Left lung (tissue), 10 donors: ENCODE measurements around the gene HERC5. TPM values are rescaled to one million over a fixed set of nuclear protein-coding genes. Genes with fewer than 3 reads are reported as not detected.
"Not testable (repeated sequence)": the region's sequence is repeated elsewhere in the genome, so short reads cannot be mapped to it uniquely, and the experiment has no call there.

ENCODE experiments used
- ATAC-seq: fragments of 200-7000 bp; cut with Tn5 transposase; one replicate; pipeline ENCODE4 v1.9.1; 2020; ENCODE audit warnings: moderate library complexity
- DNase-seq, 4 donors: peaks; one replicate each; pipeline ENCODE4 v3.0.0-alpha.2; 2013 to 2020
- H3K27ac ChIP-seq, 2 donors: fragments of 200-600 bp; sonication (generic) in 1 of 2; one replicate each; pipeline versions ENCODE4 v1.5.0 to v1.8.0; 2020 to 2021
- H3K27me3 ChIP-seq, 2 donors: fragments of 200-600 bp; sonication (generic) in 1 of 2; one replicate each; pipeline versions ENCODE4 v1.5.0 to v1.8.0; 2020 to 2021
- H3K36me3 ChIP-seq, 2 donors: fragments of 200-600 bp; sonication (generic) in 1 of 2; one replicate each; pipeline versions ENCODE4 v1.5.0 to v1.8.0; 2020 to 2021
- H3K4me1 ChIP-seq, 2 donors: fragments of 200-600 bp; one replicate each; pipeline ENCODE4 v1.8.0; 2021
- H3K4me3 ChIP-seq, 2 donors: fragments of 200-600 bp; sonication (generic) in 1 of 2; one replicate each; pipeline versions ENCODE4 v1.5.0 to v1.8.0; 2020 to 2021; ENCODE audit warnings: mild to moderate bottlenecking in 1 of 2
- H3K9me3 ChIP-seq, 2 donors: fragments of 200-600 bp; sonication (generic) in 1 of 2; one replicate each; pipeline versions ENCODE4 v1.5.0 to v1.8.0; 2020 to 2021
- intact Hi-C, 2 donors: fragments of 100-400 bp; cut with DNase I; formaldehyde crosslinking; loops; one replicate each; pipeline versions ENCODE4 v1.11.2 to v1.14.2; 2022
- polyA plus RNA-seq, 6 donors: library from polyadenylated mRNA; unstranded; fragments of 120-200 nt; gene quantifications; one replicate each; pipeline ENCODE4 v1.2.1, GENCODE V29; 2013; ENCODE audit not compliant: insufficient read length in 6 of 6
- total RNA-seq, 2 donors: library from RNA; stranded (reverse); fragmentation: NEBNext Ultra II Directional; extraction: Animal tissue kit (Norgen Biotek cat#: 25700); gene quantifications; one replicate each; pipeline ENCODE4 v1.2.1, GENCODE V29; 2021
- TF ChIP-seq, protein P1 (sequence below), 2 donors: fragments of 200-600 bp; sonication (generic) in 1 of 2; IDR thresholded peaks; one replicate each; pipeline versions ENCODE4 v1.5.0 to v1.8.0; 2021; ENCODE audit warnings: antibody characterized with exemption in 2 of 2
- donor health status: DM: no; HTN: yes; CAD: no.
- donor health status: DM: no; HTN: no; CAD: no.

HERC5 gene
- total and polyA plus RNA-seq, 8 donors: 4.4 to 8.0 (median 5.6) TPM

DNA sequence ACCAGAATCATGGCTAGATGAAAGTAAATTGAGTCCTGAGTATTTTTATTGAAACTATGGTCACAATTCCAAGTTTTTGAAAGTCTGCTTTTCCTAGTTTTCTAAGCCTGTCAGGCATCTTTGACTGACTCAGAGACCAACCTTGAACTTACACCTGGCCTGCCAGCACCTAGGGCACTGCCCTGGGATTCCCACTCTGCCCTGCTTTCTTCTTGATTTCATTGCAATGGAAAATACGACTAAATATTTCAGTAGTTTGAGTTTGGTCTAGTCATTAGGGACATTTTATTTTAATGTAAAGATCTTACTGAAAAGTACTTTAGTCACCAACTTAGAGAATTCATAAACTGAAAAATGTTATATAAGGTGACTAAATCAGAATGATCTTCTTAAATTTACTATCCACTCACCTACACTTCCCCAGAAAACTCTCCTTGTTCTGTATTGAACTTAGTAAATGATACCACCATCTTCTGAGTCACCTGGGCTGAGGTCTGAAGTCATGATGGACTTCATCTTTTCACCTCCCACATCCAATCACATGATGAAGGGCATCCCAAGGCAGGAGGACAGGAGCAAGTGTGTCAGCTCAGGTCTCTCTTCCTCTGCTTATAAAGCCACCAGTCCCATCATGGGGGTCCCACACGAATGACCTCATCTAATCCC, 78.3 kb downstream of the HERC5 start:
- TF ChIP-seq, protein P1, sequence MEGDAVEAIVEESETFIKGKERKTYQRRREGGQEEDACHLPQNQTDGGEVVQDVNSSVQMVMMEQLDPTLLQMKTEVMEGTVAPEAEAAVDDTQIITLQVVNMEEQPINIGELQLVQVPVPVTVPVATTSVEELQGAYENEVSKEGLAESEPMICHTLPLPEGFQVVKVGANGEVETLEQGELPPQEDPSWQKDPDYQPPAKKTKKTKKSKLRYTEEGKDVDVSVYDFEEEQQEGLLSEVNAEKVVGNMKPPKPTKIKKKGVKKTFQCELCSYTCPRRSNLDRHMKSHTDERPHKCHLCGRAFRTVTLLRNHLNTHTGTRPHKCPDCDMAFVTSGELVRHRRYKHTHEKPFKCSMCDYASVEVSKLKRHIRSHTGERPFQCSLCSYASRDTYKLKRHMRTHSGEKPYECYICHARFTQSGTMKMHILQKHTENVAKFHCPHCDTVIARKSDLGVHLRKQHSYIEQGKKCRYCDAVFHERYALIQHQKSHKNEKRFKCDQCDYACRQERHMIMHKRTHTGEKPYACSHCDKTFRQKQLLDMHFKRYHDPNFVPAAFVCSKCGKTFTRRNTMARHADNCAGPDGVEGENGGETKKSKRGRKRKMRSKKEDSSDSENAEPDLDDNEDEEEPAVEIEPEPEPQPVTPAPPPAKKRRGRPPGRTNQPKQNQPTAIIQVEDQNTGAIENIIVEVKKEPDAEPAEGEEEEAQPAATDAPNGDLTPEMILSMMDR (IDR thresholded peaks at IDR 0.05): no peak

DNA sequence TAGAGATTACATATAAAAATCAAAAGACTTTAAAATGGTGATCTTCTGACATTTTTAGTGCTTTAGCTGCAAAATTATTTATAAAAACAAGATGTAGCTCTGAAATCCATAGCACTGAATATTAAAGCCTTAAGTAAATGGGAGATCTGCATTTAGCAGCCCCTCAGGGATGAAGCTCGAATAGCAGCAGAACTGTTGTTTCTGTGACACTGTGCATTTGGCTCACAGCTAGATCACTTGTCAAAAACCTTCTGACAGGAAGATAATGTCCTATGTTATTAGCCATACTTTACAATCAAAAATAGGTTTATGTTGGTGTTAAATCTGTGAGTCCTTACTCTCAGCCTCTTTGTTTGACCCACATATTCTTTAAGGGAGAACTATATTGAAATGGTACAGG, 80.8 kb downstream of the HERC5 start:
- Histone ChIP-seq H3K27me3 (no peaks in the 10 kb centered on the region), H3K27ac (no peak overlapping the region), H3K9me3 (no peaks in the 10 kb centered on the region), H3K4me1 (peaks cover 0 to 8% of the 10 kb centered on the region in 2 donors), H3K36me3 (no peaks in the 10 kb centered on the region), H3K4me3 (no peak overlapping the region)
- TF ChIP-seq, protein P1 (IDR thresholded peaks at IDR 0.05): no peak
- ATAC-seq (no peak), DNase-seq (no peak)
- intact Hi-C loops: loop anchor here in 1 of 2 donors (10.0 kb wide), 1 partner anchor 127 kb away; no protein-coding TSS in a partner anchor

More for the DNA sequence above, 78.3 kb downstream of the HERC5 start:
- Histone ChIP-seq H3K4me3 (no peak overlapping the region), H3K27ac (no peak overlapping the region), H3K4me1 (peaks cover 0 to 8% of the 10 kb centered on the region in 2 donors), H3K27me3 (no peaks in the 10 kb centered on the region), H3K9me3 (no peaks in the 10 kb centered on the region), H3K36me3 (no peaks in the 10 kb centered on the region)
- intact Hi-C loops: loop anchor here in 1 of 2 donors (10.0 kb wide), 1 partner anchor 130 kb away; no protein-coding TSS in a partner anchor
- no peak for DNase-seq
- ATAC-seq: no peak

DNA sequence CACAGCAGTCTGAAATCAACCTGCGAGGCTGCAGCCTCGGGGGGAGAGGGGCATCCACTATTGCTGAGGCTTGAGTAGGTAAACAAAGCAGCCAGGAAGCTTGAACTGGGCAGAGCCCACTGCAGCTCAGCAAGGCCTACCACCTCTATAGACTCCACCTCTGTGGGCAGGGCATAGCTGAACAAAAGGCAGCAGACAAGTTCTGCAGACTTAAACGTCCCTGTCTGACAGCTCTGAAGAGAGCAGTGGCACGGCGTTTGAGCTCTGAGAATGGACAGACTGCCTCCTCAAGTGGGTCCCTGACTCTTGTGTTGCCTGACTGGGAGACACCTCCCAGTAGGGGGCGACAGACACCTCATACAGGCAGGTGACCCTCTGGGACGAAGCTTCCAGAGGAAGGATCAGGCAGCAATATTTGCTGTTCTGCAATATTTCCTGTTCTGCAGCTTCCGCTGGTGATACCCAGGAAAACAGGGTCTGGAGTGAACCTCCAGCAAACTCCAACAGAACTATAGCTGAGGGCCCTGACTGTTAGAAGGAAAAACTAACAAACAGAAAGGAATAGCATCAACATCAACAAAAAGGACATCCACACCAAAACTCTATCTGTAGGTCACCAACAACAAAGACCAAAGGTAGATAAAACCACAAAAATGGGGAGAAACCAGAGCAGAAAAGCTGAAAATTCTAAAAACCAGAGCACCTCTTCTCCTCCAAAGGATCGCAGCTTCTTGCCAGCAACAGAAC, 82.6 kb downstream of the HERC5 start:
- H3K27me3 ChIP-seq, H3K4me1 ChIP-seq, H3K4me3 ChIP-seq, H3K9me3 ChIP-seq, H3K36me3 ChIP-seq, H3K27ac ChIP-seq: not testable (repeated sequence)
- intact Hi-C loops: loop anchor here in 1 of 2 donors (10.0 kb wide), 1 partner anchor 125 kb away; no protein-coding TSS in a partner anchor
- TF ChIP-seq, protein P1 (IDR thresholded peaks at IDR 0.05): peak; percentile 70 to 80
- ATAC-seq (peak; percentile 65), DNase-seq (peak in 3 of 4 donors; percentile 37 to 80 (median 68))

DNA sequence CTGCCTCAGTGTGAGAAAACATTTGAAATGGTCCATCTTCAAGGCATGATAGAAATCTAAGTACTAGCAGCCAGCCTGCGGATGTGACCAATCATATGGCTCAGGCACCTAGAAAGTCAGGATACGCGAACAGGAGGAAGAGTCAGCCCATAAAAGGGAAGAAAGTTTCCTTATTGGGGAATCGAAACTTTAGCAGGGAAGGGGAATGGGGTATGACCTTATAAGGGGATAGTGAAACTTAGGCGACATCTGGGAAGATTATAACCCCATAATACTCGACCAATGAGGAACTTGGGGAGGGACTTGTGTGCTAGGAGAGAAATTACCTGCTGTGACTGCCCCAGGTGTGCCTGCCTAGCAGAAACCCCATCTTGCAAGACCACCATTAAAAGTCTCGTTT, 92.9 kb downstream of the HERC5 start:
- no peak overlapping the region for H3K27ac ChIP-seq
- TF ChIP-seq, protein P1 (IDR thresholded peaks at IDR 0.05): no peak
- no peaks in the 10 kb centered on the region for H3K36me3 ChIP-seq
- H3K4me3 ChIP-seq: no peak overlapping the region
- no peaks in the 10 kb centered on the region for H3K9me3 ChIP-seq
- no peaks in the 10 kb centered on the region for H3K27me3 ChIP-seq
- no peak for DNase-seq
- H3K4me1 ChIP-seq: no peaks in the 10 kb centered on the region
- ATAC-seq: no peak
- intact Hi-C loops: no loop called here

Other genes with a start within 250 kb of the HERC5 start
- gene PPM1K, start 172.6 kb upstream of the HERC5 start, total RNA-seq: 10 to 100 TPM; 19.1 to 23.2 TPM
- gene PPM1K, start 172.6 kb upstream of the HERC5 start, polyA plus RNA-seq: 10 to 100 TPM; 18.4 to 27.9 (median 22.5) TPM
- gene HERC6, start 78.3 kb upstream of the HERC5 start, total RNA-seq: 10 to 100 TPM; 13.2 to 21.9 TPM
- 10 to 100 TPM; 10.7 to 15.9 (median 12.5) TPM for gene HERC6, start 78.3 kb upstream of the HERC5 start, polyA plus RNA-seq
- 10 to 100 TPM; 63.5 to 67.1 TPM for gene PYURF, start 66.7 kb downstream of the HERC5 start, total RNA-seq
- 100 to 1,000 TPM; 103 to 120 (median 110) TPM for gene PYURF, start 66.7 kb downstream of the HERC5 start, polyA plus RNA-seq
- 10 to 100 TPM; 31.9 to 43.8 TPM for gene HERC3, start 135.4 kb downstream of the HERC5 start, total RNA-seq
- gene HERC3, start 135.4 kb downstream of the HERC5 start, polyA plus RNA-seq: 10 to 100 TPM; 17.1 to 23.7 (median 20.1) TPM
- gene NAP1L5, start 240.7 kb downstream of the HERC5 start, total RNA-seq: 1 to 10 TPM; 3.2 to 4.7 TPM
- 10 to 100 TPM; 11.0 to 12.5 (median 12.0) TPM for gene NAP1L5, start 240.7 kb downstream of the HERC5 start, polyA plus RNA-seq